Measurements from ENCODE around the gene LRRC23.

Gene LRRC23

GRCh38 chr12:6925239-6925539, 20.6 kb downstream of the LRRC23 start:
- H3K9me3 ChIP-seq (ENCODE audit: control insufficient read depth, insufficient read depth, low read length), result no peaks in the 10 kb centered on the region
- H3K36me3 ChIP-seq (ENCODE audit: control insufficient read depth, insufficient read depth, low read length), result peaks cover 22% of the 10 kb centered on the region
- H3K27me3 ChIP-seq (ENCODE audit: control insufficient read depth, insufficient read depth, low read length), result no peaks in the 10 kb centered on the region
- H3K9ac ChIP-seq (ENCODE audit: low read depth, low read length), result no peak overlapping the region
- peak overlapping the region; percentile 62 for H3K4me3 ChIP-seq (ENCODE audit: low read depth, low read length)
- peaks cover 26% of the 10 kb centered on the region for H3K4me1 ChIP-seq (ENCODE audit: control insufficient read depth, insufficient read depth, low read length)

- Histone ChIP-seq H3K4me1 (ENCODE audit: control insufficient read depth, insufficient read depth, low read length) (peaks cover 26% of the 10 kb centered on the region), H3K4me3 (ENCODE audit: low read depth, low read length) (peak overlapping the region; percentile 62), H3K9ac (ENCODE audit: low read depth, low read length) (peak overlapping the region; percentile 66), H3K9me3 (ENCODE audit: control insufficient read depth, insufficient read depth, low read length) (no peaks in the 10 kb centered on the region), H3K27me3 (ENCODE audit: control insufficient read depth, insufficient read depth, low read length) (no peaks in the 10 kb centered on the region), H3K36me3 (ENCODE audit: control insufficient read depth, insufficient read depth, low read length) (peaks cover 22% of the 10 kb centered on the region)
Observed at GRCh38 chr12:6925540-6926279, 21.1 kb downstream of the LRRC23 start.

GRCh38 chr12:6927379-6928021, 22.9 kb downstream of the LRRC23 start, which contains the start of gene ATN1:
ATN1 (plus strand) TSS chr12:6927959; CDS start chr12:6934002, 6,043 bp downstream.
- no peaks in the 10 kb centered on the region for H3K27me3 ChIP-seq (ENCODE audit: control insufficient read depth, insufficient read depth, low read length)
- no peaks in the 10 kb centered on the region for H3K9me3 ChIP-seq (ENCODE audit: control insufficient read depth, insufficient read depth, low read length)
- peaks cover 26% of the 10 kb centered on the region for H3K4me1 ChIP-seq (ENCODE audit: control insufficient read depth, insufficient read depth, low read length)
- H3K4me3 ChIP-seq (ENCODE audit: low read depth, low read length), result peak within 1 kb of the TSS; percentile 86
- H3K36me3 ChIP-seq (ENCODE audit: control insufficient read depth, insufficient read depth, low read length), result peaks cover 9% of the 10 kb centered on the region
- peak within 1 kb of the TSS; percentile 74 for H3K9ac ChIP-seq (ENCODE audit: low read depth, low read length)

- Histone ChIP-seq H3K9ac (ENCODE audit: low read depth, low read length) (peak overlapping the region; percentile 74), H3K27me3 (ENCODE audit: control insufficient read depth, insufficient read depth, low read length) (no peaks in the 10 kb centered on the region), H3K9me3 (ENCODE audit: control insufficient read depth, insufficient read depth, low read length) (no peaks in the 10 kb centered on the region), H3K4me3 (ENCODE audit: low read depth, low read length) (peak overlapping the region; percentile 86), H3K36me3 (ENCODE audit: control insufficient read depth, insufficient read depth, low read length) (peaks cover 4% of the 10 kb centered on the region), H3K4me1 (ENCODE audit: control insufficient read depth, insufficient read depth, low read length) (peaks cover 26% of the 10 kb centered on the region)
Observed at GRCh38 chr12:6928022-6928702, 23.5 kb downstream of the LRRC23 start.

GRCh38 chr12:6928703-6929407, 24.2 kb downstream of the LRRC23 start:
- no peaks in the 10 kb centered on the region for H3K9me3 ChIP-seq (ENCODE audit: control insufficient read depth, insufficient read depth, low read length)
- H3K9ac ChIP-seq (ENCODE audit: low read depth, low read length), result peak overlapping the region; percentile 74
- peaks cover 26% of the 10 kb centered on the region for H3K4me1 ChIP-seq (ENCODE audit: control insufficient read depth, insufficient read depth, low read length)
- no peaks in the 10 kb centered on the region for H3K27me3 ChIP-seq (ENCODE audit: control insufficient read depth, insufficient read depth, low read length)
- H3K4me3 ChIP-seq (ENCODE audit: low read depth, low read length), result peak overlapping the region; percentile 86
- peaks cover 6% of the 10 kb centered on the region for H3K36me3 ChIP-seq (ENCODE audit: control insufficient read depth, insufficient read depth, low read length)

- peak overlapping the region; percentile 86 for H3K4me3 ChIP-seq (ENCODE audit: low read depth, low read length)
- peaks cover 22% of the 10 kb centered on the region for H3K4me1 ChIP-seq (ENCODE audit: control insufficient read depth, insufficient read depth, low read length)
- no peaks in the 10 kb centered on the region for H3K27me3 ChIP-seq (ENCODE audit: control insufficient read depth, insufficient read depth, low read length)
- H3K36me3 ChIP-seq (ENCODE audit: control insufficient read depth, insufficient read depth, low read length), result peaks cover 15% of the 10 kb centered on the region
- no peaks in the 10 kb centered on the region for H3K9me3 ChIP-seq (ENCODE audit: control insufficient read depth, insufficient read depth, low read length)
- peak overlapping the region; percentile 74 for H3K9ac ChIP-seq (ENCODE audit: low read depth, low read length)
Observed at GRCh38 chr12:6929466-6930452, 25.1 kb downstream of the LRRC23 start.

- no peak overlapping the region for H3K9ac ChIP-seq (ENCODE audit: low read depth, low read length)
- H3K9me3 ChIP-seq (ENCODE audit: control insufficient read depth, insufficient read depth, low read length), result no peaks in the 10 kb centered on the region
- H3K36me3 ChIP-seq (ENCODE audit: control insufficient read depth, insufficient read depth, low read length), result peaks cover 28% of the 10 kb centered on the region
- H3K4me1 ChIP-seq (ENCODE audit: control insufficient read depth, insufficient read depth, low read length), result peaks cover 10% of the 10 kb centered on the region
- H3K27me3 ChIP-seq (ENCODE audit: control insufficient read depth, insufficient read depth, low read length), result no peaks in the 10 kb centered on the region
- no peak overlapping the region for H3K4me3 ChIP-seq (ENCODE audit: low read depth, low read length)
Observed at GRCh38 chr12:6932766-6933165, 28.1 kb downstream of the LRRC23 start.

GRCh38 chr12:6934110-6934509, 29.5 kb downstream of the LRRC23 start:
- Histone ChIP-seq H3K36me3 (ENCODE audit: control insufficient read depth, insufficient read depth, low read length) (peaks cover 36% of the 10 kb centered on the region), H3K9me3 (ENCODE audit: control insufficient read depth, insufficient read depth, low read length) (no peaks in the 10 kb centered on the region), H3K27me3 (ENCODE audit: control insufficient read depth, insufficient read depth, low read length) (no peaks in the 10 kb centered on the region), H3K4me3 (ENCODE audit: low read depth, low read length) (no peak overlapping the region), H3K4me1 (ENCODE audit: control insufficient read depth, insufficient read depth, low read length) (peaks cover 10% of the 10 kb centered on the region), H3K9ac (ENCODE audit: low read depth, low read length) (no peak overlapping the region)

- Histone ChIP-seq H3K4me1 (ENCODE audit: control insufficient read depth, insufficient read depth, low read length) (no peaks in the 10 kb centered on the region), H3K36me3 (ENCODE audit: control insufficient read depth, insufficient read depth, low read length) (peaks cover 37% of the 10 kb centered on the region), H3K9ac (ENCODE audit: low read depth, low read length) (no peak overlapping the region), H3K9me3 (ENCODE audit: control insufficient read depth, insufficient read depth, low read length) (no peaks in the 10 kb centered on the region), H3K27me3 (ENCODE audit: control insufficient read depth, insufficient read depth, low read length) (no peaks in the 10 kb centered on the region), H3K4me3 (ENCODE audit: low read depth, low read length) (no peak overlapping the region)
Observed at GRCh38 chr12:6935371-6936193, 31.0 kb downstream of the LRRC23 start.

- Histone ChIP-seq H3K36me3 (ENCODE audit: control insufficient read depth, insufficient read depth, low read length) (peaks cover 38% of the 10 kb centered on the region), H3K9me3 (ENCODE audit: control insufficient read depth, insufficient read depth, low read length) (no peaks in the 10 kb centered on the region), H3K27me3 (ENCODE audit: control insufficient read depth, insufficient read depth, low read length) (no peaks in the 10 kb centered on the region), H3K4me3 (ENCODE audit: low read depth, low read length) (no peak overlapping the region), H3K4me1 (ENCODE audit: control insufficient read depth, insufficient read depth, low read length) (no peaks in the 10 kb centered on the region), H3K9ac (ENCODE audit: low read depth, low read length) (no peak overlapping the region)
Observed at GRCh38 chr12:6936194-6936635, 31.6 kb downstream of the LRRC23 start.
